ENCODE results near the gene ENO4. TPM values are rescaled to one million over a fixed set of nuclear protein-coding genes. Genes with fewer than 3 reads are reported as not detected.

Gene ENO4
- total RNA-seq, 4 donors from 2014 or later: 0.17 to 1.1 (median 0.29) TPM; not detected in 1

GRCh38 chr10:116857156-116857555 is 7.9 kb downstream of the ENO4 start:
- 94% methylated on average over 3 of the region's 3 CpGs for WGBS

GRCh38 chr10:116861796-116862195 is 12.5 kb downstream of the ENO4 start:
- DNase-seq (ENCODE audit: extremely low spot score): peak; percentile 45
- no peak overlapping the region for H3K27ac ChIP-seq (replicated peaks in 1 of 4)
- no peaks in the 10 kb centered on the region for H3K4me1 ChIP-seq
- no peak overlapping the region for H3K4me3 ChIP-seq
- 84% methylated on average over 2 of the region's 2 CpGs for WGBS
- intact Hi-C loops (cut with DNase I): no loop called here
- TF ChIP-seq EP300 (IDR thresholded peaks at IDR 0.05) (no peak), POLR2A (IDR thresholded peaks at IDR 0.05; ENCODE audit: low read depth) (no peak), POLR2AphosphoS5 (IDR thresholded peaks at IDR 0.05) (no peak)
- TF ChIP-seq, protein P1, sequence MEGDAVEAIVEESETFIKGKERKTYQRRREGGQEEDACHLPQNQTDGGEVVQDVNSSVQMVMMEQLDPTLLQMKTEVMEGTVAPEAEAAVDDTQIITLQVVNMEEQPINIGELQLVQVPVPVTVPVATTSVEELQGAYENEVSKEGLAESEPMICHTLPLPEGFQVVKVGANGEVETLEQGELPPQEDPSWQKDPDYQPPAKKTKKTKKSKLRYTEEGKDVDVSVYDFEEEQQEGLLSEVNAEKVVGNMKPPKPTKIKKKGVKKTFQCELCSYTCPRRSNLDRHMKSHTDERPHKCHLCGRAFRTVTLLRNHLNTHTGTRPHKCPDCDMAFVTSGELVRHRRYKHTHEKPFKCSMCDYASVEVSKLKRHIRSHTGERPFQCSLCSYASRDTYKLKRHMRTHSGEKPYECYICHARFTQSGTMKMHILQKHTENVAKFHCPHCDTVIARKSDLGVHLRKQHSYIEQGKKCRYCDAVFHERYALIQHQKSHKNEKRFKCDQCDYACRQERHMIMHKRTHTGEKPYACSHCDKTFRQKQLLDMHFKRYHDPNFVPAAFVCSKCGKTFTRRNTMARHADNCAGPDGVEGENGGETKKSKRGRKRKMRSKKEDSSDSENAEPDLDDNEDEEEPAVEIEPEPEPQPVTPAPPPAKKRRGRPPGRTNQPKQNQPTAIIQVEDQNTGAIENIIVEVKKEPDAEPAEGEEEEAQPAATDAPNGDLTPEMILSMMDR (IDR thresholded peaks at IDR 0.05): no peak
- no peaks in the 10 kb centered on the region for H3K9me3 ChIP-seq
- no peaks in the 10 kb centered on the region for H3K27me3 ChIP-seq
- no peaks in the 10 kb centered on the region for H3K36me3 ChIP-seq

More at GRCh38 chr10:116857156-116857555, 7.9 kb downstream of the ENO4 start:
- Histone ChIP-seq H3K36me3 (no peaks in the 10 kb centered on the region), H3K4me3 (no peak overlapping the region), H3K27me3 (no peaks in the 10 kb centered on the region), H3K4me1 (no peaks in the 10 kb centered on the region), H3K9me3 (no peaks in the 10 kb centered on the region), H3K27ac (replicated peaks in 1 of 4) (no peak overlapping the region)
- TF ChIP-seq, protein P1 (IDR thresholded peaks at IDR 0.05): no peak
- TF ChIP-seq EP300 (IDR thresholded peaks at IDR 0.05): no peak
- TF ChIP-seq POLR2A (IDR thresholded peaks at IDR 0.05; ENCODE audit: low read depth): no peak
- TF ChIP-seq POLR2AphosphoS5 (IDR thresholded peaks at IDR 0.05): no peak
- DNase-seq (ENCODE audit: extremely low spot score): no peak
- intact Hi-C loops (cut with DNase I): no loop called here

DNA sequence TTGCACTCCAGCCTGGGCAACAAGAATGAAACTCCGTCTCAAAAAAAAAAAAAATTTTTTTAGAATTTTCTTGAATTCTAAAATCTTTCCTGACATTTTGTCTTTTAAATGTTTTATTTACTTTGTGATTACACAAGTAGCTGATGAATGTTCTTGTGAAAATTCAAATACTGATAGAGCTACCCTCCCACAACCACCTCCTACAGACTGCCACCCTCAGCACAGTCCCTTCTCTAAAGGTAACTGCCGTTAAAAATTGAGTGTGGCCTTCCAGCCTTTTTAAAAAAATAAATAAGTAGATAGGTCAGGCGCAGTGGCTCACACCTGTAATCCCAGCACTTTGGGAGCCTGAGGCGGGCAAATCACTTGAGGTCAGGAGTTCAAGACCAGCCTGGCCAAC is 15.1 kb downstream of the ENO4 start:
- 89% methylated on average over 4 of the region's 4 CpGs for WGBS
- DNase-seq (ENCODE audit: extremely low spot score): no peak
- Histone ChIP-seq H3K27me3 (peaks cover 0 to 9% (median 0%) of the 10 kb centered on the region in 4 donors), H3K27ac (replicated peaks in 1 of 4) (no peak overlapping the region), H3K4me1 (no peaks in the 10 kb centered on the region), H3K4me3 (no peak overlapping the region), H3K9me3 (no peaks in the 10 kb centered on the region), H3K36me3 (no peaks in the 10 kb centered on the region)
- intact Hi-C loops (cut with DNase I): no loop called here
- TF ChIP-seq POLR2AphosphoS5 (IDR thresholded peaks at IDR 0.05) (no peak), POLR2A (IDR thresholded peaks at IDR 0.05; ENCODE audit: low read depth) (no peak), EP300 (IDR thresholded peaks at IDR 0.05) (no peak)
- TF ChIP-seq, protein P1 (IDR thresholded peaks at IDR 0.05): no peak

DNA sequence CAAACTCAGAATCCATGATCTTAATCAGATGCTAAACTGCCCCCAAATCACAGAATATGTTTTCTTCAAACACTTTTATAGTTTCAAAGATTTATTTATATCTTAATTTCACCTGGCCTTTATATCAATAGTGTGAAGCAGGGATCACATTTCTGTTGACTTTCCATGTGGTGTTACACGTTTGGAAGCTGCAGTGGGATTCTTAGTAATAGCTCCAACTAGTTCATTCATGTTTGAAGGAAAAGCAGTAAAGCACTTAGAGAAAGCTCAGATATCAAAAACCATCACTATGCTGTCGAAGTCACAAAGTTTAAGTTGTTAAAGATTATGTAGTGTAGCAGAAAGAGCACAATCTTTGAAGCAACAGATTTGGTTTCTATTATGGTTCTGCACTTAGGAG is 16.8 kb downstream of the ENO4 start:
- peaks cover 0 to 9% (median 0%) of the 10 kb centered on the region in 4 donors for H3K27me3 ChIP-seq
- no peaks in the 10 kb centered on the region for H3K9me3 ChIP-seq
- no peaks in the 10 kb centered on the region for H3K36me3 ChIP-seq
- TF ChIP-seq POLR2A (IDR thresholded peaks at IDR 0.05; ENCODE audit: low read depth) (no peak), EP300 (IDR thresholded peaks at IDR 0.05) (no peak), POLR2AphosphoS5 (IDR thresholded peaks at IDR 0.05) (no peak)
- TF ChIP-seq, protein P1 (IDR thresholded peaks at IDR 0.05): no peak
- intact Hi-C loops (cut with DNase I): no loop called here
- no peak for DNase-seq (ENCODE audit: extremely low spot score)
- H3K4me1 ChIP-seq: no peaks in the 10 kb centered on the region
- H3K4me3 ChIP-seq: no peak overlapping the region
- 82% methylated on average over 2 of the region's 2 CpGs for WGBS
- H3K27ac ChIP-seq (replicated peaks in 1 of 4): no peak overlapping the region

GRCh38 chr10:116866987-116867595 is 17.8 kb downstream of the ENO4 start:
- intact Hi-C loops (cut with DNase I): no loop called here
- Histone ChIP-seq H3K9me3 (no peaks in the 10 kb centered on the region), H3K27me3 (peaks cover 0 to 9% (median 0%) of the 10 kb centered on the region in 4 donors), H3K4me3 (no peak overlapping the region), H3K36me3 (no peaks in the 10 kb centered on the region), H3K27ac (replicated peaks in 1 of 4) (no peak overlapping the region), H3K4me1 (no peaks in the 10 kb centered on the region)
- TF ChIP-seq, protein P1 (IDR thresholded peaks at IDR 0.05): no peak
- TF ChIP-seq POLR2A (IDR thresholded peaks at IDR 0.05; ENCODE audit: low read depth) (no peak), EP300 (IDR thresholded peaks at IDR 0.05) (no peak), POLR2AphosphoS5 (IDR thresholded peaks at IDR 0.05) (no peak)
- no peak for DNase-seq (ENCODE audit: extremely low spot score)
- WGBS: 83% methylated on average over 6 of the region's 6 CpGs
